ENCODE data around the gene IRF2. TPM values are rescaled to one million over a fixed set of nuclear protein-coding genes. Genes with fewer than 3 reads are reported as not detected.

The IRF2 gene
- total RNA-seq, 1 donor from 2014 or later: 16.1 TPM

DNA sequence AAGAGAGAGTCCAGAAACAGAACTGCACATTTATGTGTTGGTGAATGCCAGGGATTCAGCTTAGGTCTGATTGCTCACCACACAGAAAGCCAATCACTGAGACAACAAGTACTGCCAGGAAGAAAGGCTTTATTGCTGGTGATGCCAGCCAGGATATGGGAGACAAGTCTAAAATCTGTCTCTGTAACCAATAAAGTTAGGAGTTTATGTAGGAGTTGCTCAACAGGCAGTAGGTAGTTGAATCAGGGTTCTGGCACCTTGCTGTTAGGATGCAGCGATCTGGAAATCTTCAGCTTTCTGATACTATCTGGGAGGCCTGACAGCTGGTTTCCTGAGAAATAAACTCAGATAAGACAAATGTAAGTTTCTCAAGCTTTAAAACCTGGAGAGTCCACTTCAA lies 136.4 kb downstream of the IRF2 start:
- Histone ChIP-seq H2AFZ (replicated peaks) (no peak overlapping the region), H3F3A (ENCODE audit: low read depth) (no peaks in the 10 kb centered on the region), H3K4me2 (no peak overlapping the region), H3K9ac (no peak overlapping the region), H3K4me1 (no peaks in the 10 kb centered on the region), H3K36me3 (no peaks in the 10 kb centered on the region), H3K4me3 (no peak overlapping the region), H4K20me1 (ENCODE audit: low read depth) (no peaks in the 10 kb centered on the region), H3K79me2 (ENCODE audit: low read depth) (no peaks in the 10 kb centered on the region), H3K9me3 (ENCODE audit: low read depth) (no peaks in the 10 kb centered on the region), H3K27me3 (no peaks in the 10 kb centered on the region), H3K27ac (no peak overlapping the region)
- H3K36me3 Mint-ChIP-seq: peaks cover 3% of the 10 kb centered on the region
- no peak overlapping the region for H3K27ac Mint-ChIP-seq
- no peak overlapping the region for H3K4me3 Mint-ChIP-seq
- TF ChIP-seq EZH2phosphoT487 (IDR thresholded peaks at IDR 0.05) (no peak), CTCF (IDR thresholded peaks at IDR 0.05) (no peak), EZH2 (IDR thresholded peaks at IDR 0.05) (no peak)
- no peak for DNase-seq (ENCODE audit: low spot score)
- H3K27me3 Mint-ChIP-seq (ENCODE audit: insufficient read depth, low read depth): no peaks in the 10 kb centered on the region
- peaks cover 7% of the 10 kb centered on the region for H3K9me3 Mint-ChIP-seq
- peaks cover 3% of the 10 kb centered on the region for H3K4me1 Mint-ChIP-seq

Small RNA genes lying within 50 kb of the gene (small RNA-seq; reads per million reads assigned to genes)
- not detected for gene RF00152

Other genes starting within 250 kb of the IRF2 start
- 46.1 and 69.8 TPM in 2 replicates for gene CASP3, start 174.9 kb upstream of the IRF2 start, total RNA-seq (ENCODE audit: low replicate concordance)
- 22.4 and 46.6 TPM in 2 replicates for gene PRIMPOL, start 175.2 kb upstream of the IRF2 start, total RNA-seq (ENCODE audit: low replicate concordance)

All from neural progenitor cell (in vitro differentiated cells).